WTC11 (cell line): Measurements from ENCODE around the gene LGALS9.

ENCODE experiments used
- CREM ChIP-seq: sonication (generic); formaldehyde crosslinking; IDR thresholded peaks from 2 replicates; pipeline ENCODE4 v1.8.1; 2022; ENCODE audit warnings: mild to moderate bottlenecking, missing genetic modification reagents, moderate library complexity
- NFE2L1 ChIP-seq: sonication (generic); formaldehyde crosslinking; IDR thresholded peaks from 2 replicates; pipeline ENCODE4 v1.8.1; 2023; ENCODE audit warnings: missing genetic modification reagents
- TF ChIP-seq, protein P1 (sequence below): sonication (generic); formaldehyde crosslinking; IDR thresholded peaks from 2 replicates; pipeline ENCODE4 v1.8.1; 2023; ENCODE audit warnings: mild to moderate bottlenecking, missing genetic modification reagents
- TF ChIP-seq, protein P2 (sequence below): fragments of 200-600 bp; IDR thresholded peaks from 2 replicates; pipeline ENCODE4 v1.8.0; 2022; ENCODE audit warnings: antibody characterized with exemption
- TF ChIP-seq, protein P3 (sequence below): sonication (generic); formaldehyde crosslinking; IDR thresholded peaks from 2 replicates; pipeline ENCODE4 v1.8.1; 2023; ENCODE audit warnings: mild to moderate bottlenecking, missing genetic modification reagents, moderate library complexity

DNA sequence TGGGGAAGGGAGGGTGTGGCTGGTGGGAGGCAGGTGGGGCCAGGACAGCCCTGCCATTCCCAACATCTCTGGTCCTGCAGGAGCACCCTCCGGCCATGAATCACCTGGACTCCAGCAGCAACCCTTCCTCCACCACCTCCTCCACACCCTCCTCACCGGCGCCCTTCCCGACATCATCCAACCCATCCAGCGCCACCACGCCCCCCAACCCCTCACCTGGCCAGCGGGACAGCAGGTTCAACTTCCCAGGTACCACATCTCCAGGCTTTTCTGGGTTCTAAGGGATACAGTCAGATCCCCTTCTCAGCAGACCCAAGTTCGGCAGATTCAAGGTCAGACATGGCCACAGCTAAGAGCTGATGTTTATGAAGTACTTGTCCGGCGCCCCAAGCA, 33.8 kb upstream of the LGALS9 start:
- TF ChIP-seq, protein P1, sequence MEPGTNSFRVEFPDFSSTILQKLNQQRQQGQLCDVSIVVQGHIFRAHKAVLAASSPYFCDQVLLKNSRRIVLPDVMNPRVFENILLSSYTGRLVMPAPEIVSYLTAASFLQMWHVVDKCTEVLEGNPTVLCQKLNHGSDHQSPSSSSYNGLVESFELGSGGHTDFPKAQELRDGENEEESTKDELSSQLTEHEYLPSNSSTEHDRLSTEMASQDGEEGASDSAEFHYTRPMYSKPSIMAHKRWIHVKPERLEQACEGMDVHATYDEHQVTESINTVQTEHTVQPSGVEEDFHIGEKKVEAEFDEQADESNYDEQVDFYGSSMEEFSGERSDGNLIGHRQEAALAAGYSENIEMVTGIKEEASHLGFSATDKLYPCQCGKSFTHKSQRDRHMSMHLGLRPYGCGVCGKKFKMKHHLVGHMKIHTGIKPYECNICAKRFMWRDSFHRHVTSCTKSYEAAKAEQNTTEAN (CRISPR knock-in tag), result no peak
- no peak for TF ChIP-seq CREM (CRISPR knock-in tag)
- TF ChIP-seq, protein P2, sequence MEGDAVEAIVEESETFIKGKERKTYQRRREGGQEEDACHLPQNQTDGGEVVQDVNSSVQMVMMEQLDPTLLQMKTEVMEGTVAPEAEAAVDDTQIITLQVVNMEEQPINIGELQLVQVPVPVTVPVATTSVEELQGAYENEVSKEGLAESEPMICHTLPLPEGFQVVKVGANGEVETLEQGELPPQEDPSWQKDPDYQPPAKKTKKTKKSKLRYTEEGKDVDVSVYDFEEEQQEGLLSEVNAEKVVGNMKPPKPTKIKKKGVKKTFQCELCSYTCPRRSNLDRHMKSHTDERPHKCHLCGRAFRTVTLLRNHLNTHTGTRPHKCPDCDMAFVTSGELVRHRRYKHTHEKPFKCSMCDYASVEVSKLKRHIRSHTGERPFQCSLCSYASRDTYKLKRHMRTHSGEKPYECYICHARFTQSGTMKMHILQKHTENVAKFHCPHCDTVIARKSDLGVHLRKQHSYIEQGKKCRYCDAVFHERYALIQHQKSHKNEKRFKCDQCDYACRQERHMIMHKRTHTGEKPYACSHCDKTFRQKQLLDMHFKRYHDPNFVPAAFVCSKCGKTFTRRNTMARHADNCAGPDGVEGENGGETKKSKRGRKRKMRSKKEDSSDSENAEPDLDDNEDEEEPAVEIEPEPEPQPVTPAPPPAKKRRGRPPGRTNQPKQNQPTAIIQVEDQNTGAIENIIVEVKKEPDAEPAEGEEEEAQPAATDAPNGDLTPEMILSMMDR, result no peak
- TF ChIP-seq NFE2L1 (CRISPR knock-in tag), result no peak
- TF ChIP-seq, protein P3, sequence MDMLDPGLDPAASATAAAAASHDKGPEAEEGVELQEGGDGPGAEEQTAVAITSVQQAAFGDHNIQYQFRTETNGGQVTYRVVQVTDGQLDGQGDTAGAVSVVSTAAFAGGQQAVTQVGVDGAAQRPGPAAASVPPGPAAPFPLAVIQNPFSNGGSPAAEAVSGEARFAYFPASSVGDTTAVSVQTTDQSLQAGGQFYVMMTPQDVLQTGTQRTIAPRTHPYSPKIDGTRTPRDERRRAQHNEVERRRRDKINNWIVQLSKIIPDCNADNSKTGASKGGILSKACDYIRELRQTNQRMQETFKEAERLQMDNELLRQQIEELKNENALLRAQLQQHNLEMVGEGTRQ (CRISPR knock-in tag), result no peak
